Hematopoietic multipotent progenitor cell treated with erythropoietin and hydrocortisone succinate and interleukin-3 and kit ligand, for 15 days (in vitro differentiated cells): ENCODE results near the gene PECR.

Experiments used
- DNase-seq: peaks from one replicate; pipeline ENCODE4 v3.0.0-alpha.2; 2015; ENCODE audit warnings: low spot score

The PECR gene

DNA sequence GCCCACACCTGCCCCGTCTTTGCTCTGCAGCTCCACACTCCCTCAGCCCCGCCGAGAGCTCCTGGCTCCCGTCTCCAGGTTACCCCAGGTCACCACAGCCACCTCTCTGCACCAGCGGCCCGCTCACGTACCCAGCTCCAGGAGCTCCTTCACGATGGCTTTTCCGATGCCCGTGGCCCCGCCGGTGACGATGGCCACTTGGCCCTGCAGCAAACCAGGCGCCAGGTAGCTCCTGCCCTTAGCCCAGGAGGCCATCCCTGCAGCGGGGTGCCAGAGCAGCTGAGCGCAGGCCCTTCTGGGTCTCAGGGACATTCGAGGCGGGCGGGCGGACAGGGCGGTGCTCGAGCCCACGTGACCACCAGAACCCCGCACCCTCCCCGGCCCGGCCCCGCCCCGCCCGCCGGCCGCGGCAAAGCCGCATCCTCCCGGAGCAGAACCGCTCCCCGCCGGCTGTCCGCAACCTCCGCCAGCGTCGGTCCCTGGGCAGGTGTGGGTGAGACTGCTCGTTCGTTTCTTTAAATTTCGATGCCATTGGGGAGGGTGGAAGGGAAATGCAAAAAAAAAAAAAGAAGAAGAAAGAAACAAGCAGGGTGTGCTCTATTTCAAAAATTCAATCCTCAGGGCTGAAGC is at the start of gene PECR, which contains the start of gene TMEM169:
Gene PECR (minus strand): TSS at position 323 of the 630 bp plus-strand sequence. CDS start 68 bp downstream, at position 255.
Gene TMEM169 (plus strand): TSS at position 433 of the 630 bp plus-strand sequence. CDS start 14,045 bp downstream, outside the sequence.
- peak; percentile 74 for DNase-seq

DNA sequence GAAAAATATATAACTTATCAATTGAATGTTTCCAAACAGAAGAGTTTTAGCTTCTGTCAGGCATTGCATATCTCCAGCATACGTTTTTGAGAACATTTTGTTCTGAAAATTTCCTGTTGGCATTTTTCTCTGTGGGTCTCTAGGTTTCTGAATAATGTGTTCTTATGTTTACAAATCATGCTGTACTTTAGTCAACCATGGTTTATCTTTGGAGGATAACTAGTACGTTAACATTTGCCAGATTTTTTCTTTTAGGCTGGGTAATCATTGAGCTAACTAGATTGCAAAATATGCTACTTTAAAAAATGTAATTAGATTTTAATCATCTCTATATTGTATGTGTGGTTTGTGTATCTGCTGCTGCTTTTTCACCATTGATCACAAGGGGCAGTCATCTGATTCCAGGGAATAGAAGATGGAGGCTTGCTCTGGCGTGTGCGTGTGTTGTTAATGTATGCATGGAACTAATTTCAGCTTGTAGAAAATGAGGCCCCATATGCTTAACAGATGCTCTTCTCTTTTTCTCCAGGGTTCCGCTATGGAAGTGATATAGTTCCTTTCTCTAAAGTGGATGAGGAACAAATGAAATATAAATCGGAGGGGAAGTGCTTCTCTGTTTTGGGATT is 48.9 kb upstream of the PECR start:
- no peak for DNase-seq

- DNase-seq, result no peak
These were observed 45.3 kb upstream of the PECR start for GRCh38 chr2:216126943-216127342.

DNA sequence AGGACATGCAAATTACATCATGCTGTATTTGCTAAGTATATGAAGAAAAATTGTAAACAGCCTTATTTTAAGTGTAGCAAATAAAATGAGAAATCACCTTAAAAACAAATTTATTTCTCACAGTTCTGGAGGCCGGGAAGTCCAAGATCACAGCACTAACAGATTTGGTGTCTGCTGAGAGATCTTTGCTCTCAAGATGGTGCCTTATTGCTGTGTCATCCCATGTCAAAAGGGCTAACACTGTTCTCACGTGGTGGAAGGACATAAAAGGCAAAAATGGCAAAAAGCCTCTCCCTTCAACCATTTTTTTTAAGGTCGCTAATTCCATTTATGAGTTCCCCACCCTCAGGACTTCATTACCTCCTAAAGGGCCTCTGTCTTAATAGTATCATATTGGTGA is 39.6 kb upstream of the PECR start:
- DNase-seq, result no peak

GRCh38 chr2:216119986-216120385 is 38.4 kb upstream of the PECR start:
- DNase-seq, result no peak

GRCh38 chr2:216119146-216119545 is 37.5 kb upstream of the PECR start:
- no peak for DNase-seq

DNA sequence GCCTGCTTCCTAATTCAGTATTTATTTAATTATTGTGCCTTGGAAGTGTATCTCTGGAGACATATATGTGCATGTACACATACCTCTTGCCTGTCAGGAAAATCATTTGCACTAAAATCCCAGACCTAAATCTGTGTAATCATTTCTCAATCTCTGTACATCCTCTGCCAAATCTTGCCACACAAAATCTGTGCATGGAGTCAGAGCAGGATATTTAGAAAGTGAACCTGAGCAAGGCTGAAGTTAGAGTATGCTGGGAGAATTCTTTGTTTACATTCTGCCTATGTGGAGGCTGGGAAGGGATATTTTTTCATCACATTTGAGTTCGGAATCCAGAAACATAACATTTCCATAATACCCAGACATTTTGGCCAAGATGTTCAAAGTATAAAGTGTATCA is 36.9 kb upstream of the PECR start:
- no peak for DNase-seq

- DNase-seq, result no peak
These were observed 36.1 kb upstream of the PECR start for GRCh38 chr2:216117561-216118340.

DNA sequence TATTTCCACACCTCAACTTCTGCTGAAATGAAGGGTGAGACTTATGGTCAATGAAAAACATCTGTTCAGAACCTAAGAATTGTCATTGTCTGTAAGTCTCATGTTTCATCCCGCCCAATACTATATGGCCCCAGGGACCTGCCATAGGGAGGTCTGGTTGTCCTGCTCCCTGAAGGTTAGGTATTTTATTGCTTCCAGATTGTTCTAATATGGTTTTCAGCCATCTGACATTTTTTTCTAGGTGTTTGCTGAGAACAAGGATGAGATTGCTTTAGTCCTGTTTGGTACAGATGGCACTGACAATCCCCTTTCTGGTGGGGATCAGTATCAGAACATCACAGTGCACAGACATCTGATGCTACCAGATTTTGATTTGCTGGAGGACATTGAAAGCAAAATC is 34.8 kb upstream of the PECR start:
- DNase-seq, result no peak

DNA sequence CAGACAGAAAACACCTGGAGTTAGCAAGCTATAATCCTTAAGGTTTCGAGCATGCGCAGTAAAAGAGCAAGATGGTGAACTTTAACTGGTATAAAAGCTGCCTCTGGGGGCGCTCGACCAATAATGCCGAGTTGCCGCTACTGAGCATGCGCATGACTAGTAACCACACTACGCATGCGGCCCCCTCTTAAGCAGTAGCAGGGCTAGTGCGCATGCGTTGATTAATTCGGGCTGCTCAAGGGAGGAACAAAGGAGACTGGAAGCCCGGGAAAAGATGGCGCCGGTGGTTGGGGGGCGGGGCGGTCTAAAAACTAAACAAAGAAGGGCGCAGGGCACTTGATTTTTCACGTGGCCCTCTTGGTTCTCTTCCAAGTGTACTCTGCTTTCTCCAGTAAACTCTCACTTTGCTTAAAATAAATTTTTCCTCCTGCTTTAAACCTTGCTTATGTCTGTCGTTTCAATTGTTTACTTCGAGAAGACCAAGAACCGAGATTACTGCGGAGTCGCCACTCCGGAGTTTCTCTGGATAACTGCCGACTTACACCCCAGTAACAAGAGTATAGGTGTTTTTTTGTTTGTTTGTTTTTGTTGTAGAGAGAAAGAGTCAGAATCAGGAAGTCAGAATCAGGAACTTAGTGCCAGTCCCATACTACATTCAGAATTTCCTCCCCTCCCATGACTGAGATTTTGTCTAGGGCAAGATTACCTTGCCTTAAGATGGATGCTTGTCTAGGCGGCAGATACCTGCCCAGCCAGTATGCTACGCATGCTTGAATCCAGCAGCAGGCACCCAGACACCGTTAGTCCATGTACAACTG is 33.3 kb upstream of the PECR start:
- DNase-seq, result peak; percentile 99

GRCh38 chr2:216114382-216114713 is 32.7 kb upstream of the PECR start:
- no peak for DNase-seq

DNA sequence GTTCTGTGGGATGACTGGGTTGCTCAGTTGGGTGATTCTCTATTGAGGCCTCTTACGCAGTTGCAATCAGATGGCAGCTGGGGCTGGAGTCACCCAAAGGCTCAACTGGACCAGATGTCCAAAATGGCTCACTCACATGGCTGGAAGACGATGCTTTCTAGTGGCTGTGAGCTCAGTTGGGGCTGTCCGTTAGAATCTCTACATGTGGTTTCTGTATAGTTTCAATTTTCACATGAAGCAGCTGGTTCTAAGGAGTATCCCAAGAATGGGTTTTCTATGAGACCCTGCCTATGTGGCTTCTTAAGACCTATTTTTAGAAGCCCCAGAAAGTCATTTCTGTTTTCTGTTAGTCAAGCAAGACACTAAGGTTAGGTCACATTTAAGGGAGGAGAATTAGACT is 32.0 kb upstream of the PECR start:
- DNase-seq, result no peak

- no peak for DNase-seq
These were observed 31.3 kb upstream of the PECR start for GRCh38 chr2:216112926-216113325.

DNA sequence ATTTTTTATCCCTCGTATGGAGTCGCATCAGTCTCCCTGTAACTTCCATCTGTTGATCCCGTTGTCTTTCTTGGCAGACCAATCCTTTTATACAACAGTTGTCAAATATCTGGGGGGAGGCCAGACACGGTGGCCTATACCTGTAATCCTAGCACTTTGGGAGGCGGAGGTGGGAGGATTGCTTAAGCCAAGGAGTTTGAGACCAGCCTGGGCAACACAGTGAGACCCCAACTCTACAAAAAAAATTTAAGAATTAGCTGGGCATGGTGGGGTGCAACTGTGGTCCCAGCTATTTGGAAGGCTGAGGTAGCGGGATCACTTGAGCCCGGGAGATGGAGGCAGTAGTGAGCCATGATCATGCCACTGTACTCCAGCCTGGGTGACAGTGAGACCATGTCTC is 29.5 kb upstream of the PECR start:
- no peak for DNase-seq

- DNase-seq, result no peak
These were observed 29.0 kb upstream of the PECR start for GRCh38 chr2:216110620-216111019.

- peak; percentile 68 for DNase-seq
These were observed 28.5 kb upstream of the PECR start for GRCh38 chr2:216109962-216110614.

GRCh38 chr2:216108967-216109921 is 27.6 kb upstream of the PECR start, which contains the start of gene XRCC5:
Gene XRCC5 (plus strand): TSS chr2:216109348. CDS start chr2:216109437, 89 bp downstream.
- peak; percentile 99 for DNase-seq

- no peak for DNase-seq
These were observed 26.8 kb upstream of the PECR start for GRCh38 chr2:216108310-216108966.

DNA sequence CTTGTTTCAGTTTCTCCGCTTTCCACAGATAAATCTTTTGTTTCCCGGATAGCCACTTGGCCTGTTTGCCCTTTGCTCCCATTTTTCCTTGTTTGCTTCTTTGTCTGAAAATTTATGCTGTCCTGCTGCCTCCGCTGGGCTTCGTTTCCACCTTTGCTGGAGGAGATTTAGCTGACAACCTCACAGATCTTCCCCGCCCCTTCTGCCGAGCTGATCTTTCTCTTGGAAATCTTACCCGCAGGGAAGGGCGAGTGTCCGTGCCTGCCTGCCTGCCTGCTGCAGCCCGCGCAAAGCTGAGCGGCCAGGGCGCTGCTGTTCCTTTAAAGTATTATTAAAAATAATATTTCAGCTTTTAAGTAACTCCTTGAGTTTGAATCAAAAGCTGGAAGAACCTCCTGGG is 26.2 kb upstream of the PECR start:
- no peak for DNase-seq

- no peak for DNase-seq
These were observed 25.7 kb upstream of the PECR start for GRCh38 chr2:216107320-216107719.
